H9 (cell line): ENCODE data around the gene TNPO3. TPM values are rescaled to one million over a fixed set of nuclear protein-coding genes. Genes with fewer than 3 reads are reported as not detected.

ENCODE experiments used
- DNase-seq: peaks from one replicate; pipeline ENCODE4 v3.0.0-alpha.2; 2017
- H2AFZ ChIP-seq: one replicate; pipeline ENCODE4 v1.6.1; 2013; ENCODE audit warnings: mild to moderate bottlenecking, low read length, control low read depth, moderate library complexity
- H2AK5ac ChIP-seq: 2 replicates; pipeline ENCODE4 v1.6.1; 2013; ENCODE audit warnings: low read length, control low read depth, mixed read lengths; ENCODE audit not compliant: insufficient read length
- H2BK120ac ChIP-seq: one replicate; pipeline ENCODE4 v1.6.1; 2013; ENCODE audit warnings: low read depth, mild to moderate bottlenecking, low read length, control low read depth, inconsistent platforms; ENCODE audit not compliant: poor library complexity, severe bottlenecking
- H2BK12ac ChIP-seq: 2 replicates; pipeline ENCODE4 v1.6.1; 2013; ENCODE audit warnings: low read length, control low read depth, mixed read lengths, low read depth; ENCODE audit not compliant: insufficient read length
- H2BK15ac ChIP-seq: 2 replicates; pipeline ENCODE4 v1.6.1; 2013; ENCODE audit warnings: low read depth, low read length, control low read depth
- H2BK20ac ChIP-seq: one replicate; pipeline ENCODE4 v1.6.1; 2013; ENCODE audit warnings: low read depth, mild to moderate bottlenecking, low read length, control low read depth, inconsistent platforms; ENCODE audit not compliant: poor library complexity, severe bottlenecking
- H2BK5ac ChIP-seq: 2 replicates; pipeline ENCODE4 v1.6.1; 2013; ENCODE audit warnings: low read length, control low read depth, mixed read lengths; ENCODE audit not compliant: insufficient read length
- H3K14ac ChIP-seq: 2 replicates; pipeline ENCODE4 v1.6.1; 2013; ENCODE audit warnings: low read length, control low read depth; ENCODE audit not compliant: insufficient read depth
- H3K18ac ChIP-seq: 2 replicates; pipeline ENCODE4 v1.6.1; 2013; ENCODE audit warnings: low read depth, mild to moderate bottlenecking, mixed read lengths, low read length, control low read depth; ENCODE audit not compliant: insufficient read length
- H3K23ac ChIP-seq: 2 replicates; pipeline ENCODE4 v1.6.1; 2013; ENCODE audit warnings: low read length, control low read depth, mixed read lengths, low read depth; ENCODE audit not compliant: insufficient read length
- H3K23me2 ChIP-seq: 2 replicates; pipeline ENCODE4 v1.6.1; 2013; ENCODE audit warnings: low read depth, mild to moderate bottlenecking, mixed read lengths, low read length, control low read depth; ENCODE audit not compliant: insufficient read length, poor library complexity, severe bottlenecking
- H3K27ac ChIP-seq: 2 replicates; pipeline ENCODE4 v1.5.1; 2013; ENCODE audit warnings: low read length, control low read depth, mixed read lengths, low read depth; ENCODE audit not compliant: insufficient read length
- H3K27me3 ChIP-seq: 2 replicates; pipeline ENCODE4 v1.6.1; 2013; ENCODE audit warnings: low read length, control low read depth, inconsistent platforms; ENCODE audit not compliant: insufficient read depth
- H3K4ac ChIP-seq: 2 replicates; pipeline ENCODE4 v1.6.1; 2013; ENCODE audit warnings: low read depth, mild to moderate bottlenecking, control low read depth, inconsistent platforms, low read length, moderate library complexity
- H3K4me1 ChIP-seq: 2 replicates; pipeline ENCODE4 v1.6.1; 2013; ENCODE audit warnings: low read length, control low read depth, inconsistent platforms; ENCODE audit not compliant: insufficient read depth
- H3K4me2 ChIP-seq: 2 replicates; pipeline ENCODE4 v1.6.1; 2013; ENCODE audit warnings: low read length, control low read depth, mixed read lengths; ENCODE audit not compliant: insufficient read length, insufficient read depth
- H3K56ac ChIP-seq: 2 replicates; pipeline ENCODE4 v1.6.1; 2013; ENCODE audit warnings: low read depth, mild to moderate bottlenecking, mixed read lengths, low read length, control low read depth; ENCODE audit not compliant: insufficient read length
- H3K79me1 ChIP-seq: 2 replicates; pipeline ENCODE4 v1.6.1; 2013; ENCODE audit warnings: low read depth, mild to moderate bottlenecking, moderate library complexity, low read length, control low read depth, inconsistent platforms; ENCODE audit not compliant: insufficient read depth, poor library complexity, severe bottlenecking
- H3K79me2 ChIP-seq: 2 replicates; pipeline ENCODE4 v1.6.1; 2013; ENCODE audit warnings: low read length, control low read depth, inconsistent platforms; ENCODE audit not compliant: insufficient read depth
- H3K9ac ChIP-seq: 2 replicates; pipeline ENCODE4 v1.6.1; 2013; ENCODE audit warnings: low read length, control low read depth, mixed read lengths; ENCODE audit not compliant: insufficient read length; ENCODE audit errors: extremely low read depth
- H3K9me3 ChIP-seq: one replicate; pipeline ENCODE4 v1.6.1; 2013; ENCODE audit warnings: low read depth, low read length, inconsistent platforms; ENCODE audit not compliant: control insufficient read depth
- H3T11ph ChIP-seq: one replicate; pipeline ENCODE4 v1.6.1; 2013; ENCODE audit warnings: mild to moderate bottlenecking, low read length, control low read depth, inconsistent platforms
- H4K20me1 ChIP-seq: one replicate; pipeline ENCODE4 v1.6.1; 2013; ENCODE audit not compliant: control insufficient read depth, insufficient read length, insufficient read depth
- H4K5ac ChIP-seq: 2 replicates; pipeline ENCODE4 v1.6.1; 2013; ENCODE audit warnings: low read depth, mild to moderate bottlenecking, mixed read lengths, low read length, control low read depth; ENCODE audit not compliant: insufficient read length
- H4K8ac ChIP-seq: replicated peaks from 2 replicates; pipeline ENCODE4 v1.6.1; 2013; ENCODE audit warnings: low read length, control low read depth, mixed read lengths, low read depth; ENCODE audit not compliant: insufficient read length
- H4K91ac ChIP-seq: 2 replicates; pipeline ENCODE4 v1.6.1; 2013; ENCODE audit warnings: low read depth, mild to moderate bottlenecking, moderate library complexity, mixed read lengths, low read length, control low read depth; ENCODE audit not compliant: insufficient read length
- H3K27ac Mint-ChIP-seq, 3 experiments: 2 replicates in 2 of 3; 3 replicates in 1 of 3; pipeline ENCODE4 v1.8.0; 2020 to 2021; ENCODE audit warnings: mixed read lengths in 3 of 3, mild to moderate bottlenecking in 1 of 3, moderate library complexity in 1 of 3
- H3K27me3 Mint-ChIP-seq: 2 replicates; pipeline ENCODE4 v1.8.0; 2021; ENCODE audit warnings: low read depth, mild to moderate bottlenecking, moderate library complexity, mixed read lengths
- H3K36me3 Mint-ChIP-seq, 3 experiments: 2 replicates in 2 of 3; 3 replicates in 1 of 3; pipeline ENCODE4 v1.8.0; 2020 to 2021; ENCODE audit warnings: low read depth in 3 of 3, mixed read lengths in 3 of 3; ENCODE audit not compliant: insufficient read depth in 1 of 3
- H3K4me1 Mint-ChIP-seq, 2 experiments: 2 replicates each; pipeline ENCODE4 v1.8.0; 2020; ENCODE audit warnings: mixed read lengths in 2 of 2
- H3K4me3 Mint-ChIP-seq, 2 experiments: 2 replicates in 1 of 2; 3 replicates in 1 of 2; pipeline ENCODE4 v1.8.0; 2020 to 2021; ENCODE audit warnings: mild to moderate bottlenecking in 2 of 2, mixed read lengths in 2 of 2, moderate library complexity in 1 of 2
- H3K9me3 Mint-ChIP-seq, 2 experiments: 2 replicates in 1 of 2; 3 replicates in 1 of 2; pipeline ENCODE4 v1.8.0; 2020; ENCODE audit warnings: mild to moderate bottlenecking in 2 of 2, mixed read lengths in 2 of 2, moderate library complexity in 1 of 2
- WGBS: extraction: QIAGEN DNeasy Blood & Tissue Kit; methylation state at CpG from one replicate; pipeline ENCODE4 v1.1.7; 2013; ENCODE audit warnings: missing lambda C conversion rate, low lambda C conversion rate, mixed read lengths; ENCODE audit not compliant: insufficient read length; ENCODE audit errors: extremely low coverage; 5-methylcytosine and 5-hydroxymethylcytosine counted together
- total RNA-seq: library from RNA; stranded (reverse); gene quantifications from 2 replicates; pipeline ENCODE4 v1.2.1, GENCODE V29; 2021
- TF ChIP-seq, protein P1 (sequence below): fragments of 200-600 bp; sonication (generic); conservative IDR thresholded peaks from 3 replicates; pipeline ENCODE4 v1.8.0; 2021; ENCODE audit warnings: antibody characterized with exemption, mild to moderate bottlenecking

TNPO3 gene
- total RNA-seq, 1 experiment from 2014 or later, result 90.1 TPM

DNA sequence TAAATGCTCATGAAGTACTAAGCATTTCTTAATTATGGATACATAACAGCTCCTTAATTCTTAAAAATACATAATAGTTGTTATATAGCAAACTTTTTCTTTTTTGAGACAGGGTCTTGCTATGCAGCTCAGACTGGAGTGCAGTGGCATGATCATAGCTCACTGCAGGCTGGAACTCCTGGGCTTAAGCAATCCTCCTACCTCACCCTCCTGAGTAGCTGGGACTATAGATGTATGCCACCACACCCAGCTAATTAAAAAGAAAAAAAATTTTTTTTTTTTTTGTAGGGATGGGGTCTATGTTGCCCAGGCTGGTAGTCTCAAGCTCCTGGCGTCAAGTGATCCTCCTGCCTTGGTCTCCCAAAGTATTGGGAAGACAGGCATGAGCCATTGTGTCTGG lies 86.3 kb downstream of the TNPO3 start:
- H3K4me1 Mint-ChIP-seq, result peaks cover 10% of the 10 kb centered on the region in 2 experiments
- Histone ChIP-seq H3K56ac (no peak overlapping the region), H2BK5ac (no peak overlapping the region), H2BK20ac (no peak overlapping the region), H4K91ac (no peak overlapping the region), H2BK120ac (no peak overlapping the region), H3K9me3 (no peaks in the 10 kb centered on the region), H3T11ph (no peak overlapping the region), H3K79me2 (no peaks in the 10 kb centered on the region), H2AK5ac (no peak overlapping the region), H2BK15ac (no peak overlapping the region), H3K9ac (no peak overlapping the region), H3K27ac (no peak overlapping the region), H3K23ac (no peak overlapping the region), H3K27me3 (no peaks in the 10 kb centered on the region), H4K5ac (no peak overlapping the region), H2AFZ (no peak overlapping the region), H2BK12ac (no peak overlapping the region), H3K4ac (no peak overlapping the region), H3K79me1 (no peaks in the 10 kb centered on the region), H4K8ac (no peak overlapping the region), H3K4me1 (no peaks in the 10 kb centered on the region), H3K18ac (no peak overlapping the region), H4K20me1 (no peaks in the 10 kb centered on the region), H3K23me2 (no peaks in the 10 kb centered on the region), H3K14ac (no peak overlapping the region), H3K4me2 (no peak overlapping the region)
- no CpG with 5 or more reads among the region's 1 CpG for WGBS
- TF ChIP-seq, protein P1, sequence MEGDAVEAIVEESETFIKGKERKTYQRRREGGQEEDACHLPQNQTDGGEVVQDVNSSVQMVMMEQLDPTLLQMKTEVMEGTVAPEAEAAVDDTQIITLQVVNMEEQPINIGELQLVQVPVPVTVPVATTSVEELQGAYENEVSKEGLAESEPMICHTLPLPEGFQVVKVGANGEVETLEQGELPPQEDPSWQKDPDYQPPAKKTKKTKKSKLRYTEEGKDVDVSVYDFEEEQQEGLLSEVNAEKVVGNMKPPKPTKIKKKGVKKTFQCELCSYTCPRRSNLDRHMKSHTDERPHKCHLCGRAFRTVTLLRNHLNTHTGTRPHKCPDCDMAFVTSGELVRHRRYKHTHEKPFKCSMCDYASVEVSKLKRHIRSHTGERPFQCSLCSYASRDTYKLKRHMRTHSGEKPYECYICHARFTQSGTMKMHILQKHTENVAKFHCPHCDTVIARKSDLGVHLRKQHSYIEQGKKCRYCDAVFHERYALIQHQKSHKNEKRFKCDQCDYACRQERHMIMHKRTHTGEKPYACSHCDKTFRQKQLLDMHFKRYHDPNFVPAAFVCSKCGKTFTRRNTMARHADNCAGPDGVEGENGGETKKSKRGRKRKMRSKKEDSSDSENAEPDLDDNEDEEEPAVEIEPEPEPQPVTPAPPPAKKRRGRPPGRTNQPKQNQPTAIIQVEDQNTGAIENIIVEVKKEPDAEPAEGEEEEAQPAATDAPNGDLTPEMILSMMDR, result no peak
- peaks cover 46 to 73% (median 61%) of the 10 kb centered on the region in 3 experiments for H3K36me3 Mint-ChIP-seq
- DNase-seq, result no peak
- no peaks in the 10 kb centered on the region for H3K9me3 Mint-ChIP-seq
- no peak overlapping the region for H3K27ac Mint-ChIP-seq
- H3K27me3 Mint-ChIP-seq, result no peaks in the 10 kb centered on the region; the same call in 1 of the 2 replicates
- no peak overlapping the region for H3K4me3 Mint-ChIP-seq
